ENCODE measurements around the gene CAMK2B.

DNA sequence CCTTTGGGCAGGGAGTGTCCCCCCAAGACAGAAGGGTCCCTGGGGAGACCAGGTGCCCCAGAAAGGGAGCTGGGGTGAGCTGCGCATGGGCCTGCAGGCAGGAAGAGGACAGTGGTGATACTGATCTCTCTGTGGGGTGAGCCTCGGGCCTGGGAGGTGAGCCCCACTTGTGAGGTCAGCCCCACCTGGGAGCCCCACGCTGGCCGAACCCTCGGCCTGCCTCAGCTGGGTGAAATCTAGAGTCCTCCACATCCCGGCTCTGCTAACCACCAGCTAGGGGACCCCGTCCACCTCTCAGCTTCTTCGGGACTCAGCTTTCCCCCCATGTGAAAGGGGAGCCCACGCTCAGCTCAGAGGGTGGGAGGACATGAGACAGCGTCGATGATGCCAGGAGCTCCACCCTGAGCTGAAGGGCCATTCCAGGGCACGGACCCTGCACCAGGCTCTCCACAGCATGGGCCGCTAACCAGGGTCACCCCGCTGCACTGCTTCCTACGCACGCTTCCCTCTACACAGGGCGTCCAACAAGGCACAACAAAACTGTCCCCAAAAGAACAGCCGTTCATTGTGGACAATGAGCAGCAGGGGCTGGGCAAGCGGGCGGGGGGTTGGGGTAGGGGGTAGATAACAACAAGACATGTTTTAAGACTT lies 48.7 kb downstream of the CAMK2B start:
- TF ChIP-seq, protein P1, sequence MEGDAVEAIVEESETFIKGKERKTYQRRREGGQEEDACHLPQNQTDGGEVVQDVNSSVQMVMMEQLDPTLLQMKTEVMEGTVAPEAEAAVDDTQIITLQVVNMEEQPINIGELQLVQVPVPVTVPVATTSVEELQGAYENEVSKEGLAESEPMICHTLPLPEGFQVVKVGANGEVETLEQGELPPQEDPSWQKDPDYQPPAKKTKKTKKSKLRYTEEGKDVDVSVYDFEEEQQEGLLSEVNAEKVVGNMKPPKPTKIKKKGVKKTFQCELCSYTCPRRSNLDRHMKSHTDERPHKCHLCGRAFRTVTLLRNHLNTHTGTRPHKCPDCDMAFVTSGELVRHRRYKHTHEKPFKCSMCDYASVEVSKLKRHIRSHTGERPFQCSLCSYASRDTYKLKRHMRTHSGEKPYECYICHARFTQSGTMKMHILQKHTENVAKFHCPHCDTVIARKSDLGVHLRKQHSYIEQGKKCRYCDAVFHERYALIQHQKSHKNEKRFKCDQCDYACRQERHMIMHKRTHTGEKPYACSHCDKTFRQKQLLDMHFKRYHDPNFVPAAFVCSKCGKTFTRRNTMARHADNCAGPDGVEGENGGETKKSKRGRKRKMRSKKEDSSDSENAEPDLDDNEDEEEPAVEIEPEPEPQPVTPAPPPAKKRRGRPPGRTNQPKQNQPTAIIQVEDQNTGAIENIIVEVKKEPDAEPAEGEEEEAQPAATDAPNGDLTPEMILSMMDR (IDR thresholded peaks at IDR 0.05), result no peak
- TF ChIP-seq POLR2A (IDR thresholded peaks at IDR 0.05) (no peak), EP300 (IDR thresholded peaks at IDR 0.05) (no peak)
